HG03354 (cell line): ENCODE results near the gene ZNF766.
"Not testable (repeated sequence)": the region's sequence is repeated elsewhere in the genome, so short reads cannot be mapped to it uniquely, and the experiment has no call there.

Source experiments
- ATAC-seq: cut with Tn5 transposase; IDR thresholded peaks from one replicate; pipeline ENCODE4 v1.9.1; 2021; ENCODE audit warnings: mild to moderate bottlenecking; ENCODE audit not compliant: unreplicated experiment, poor library complexity, severe bottlenecking

ZNF766 gene

DNA sequence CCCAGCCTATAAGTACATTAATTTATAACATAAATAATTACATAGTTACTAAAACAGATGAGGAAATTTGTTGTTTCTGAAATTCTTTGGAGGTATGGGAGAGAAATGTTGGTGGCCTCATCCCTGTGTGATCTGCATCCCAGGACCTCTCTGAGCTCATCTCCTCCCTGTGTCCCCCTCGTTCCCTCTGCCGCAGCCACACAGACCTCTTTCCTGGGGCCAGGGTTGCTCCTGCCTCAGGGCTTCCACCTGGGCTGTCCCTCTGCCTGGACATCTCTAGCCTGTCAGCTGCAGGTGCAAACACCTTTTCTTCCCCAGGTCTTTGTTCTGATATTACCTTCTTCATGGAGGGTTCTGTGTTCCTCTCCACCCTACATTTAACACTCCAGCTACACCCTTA lies 3.9 kb downstream of the ZNF766 start:
- no peak for ATAC-seq

GRCh38 chr19:52274191-52274590 lies 4.8 kb downstream of the ZNF766 start:
- ATAC-seq, result no peak

GRCh38 chr19:52275988-52276387 lies 6.6 kb downstream of the ZNF766 start:
- no peak for ATAC-seq

DNA sequence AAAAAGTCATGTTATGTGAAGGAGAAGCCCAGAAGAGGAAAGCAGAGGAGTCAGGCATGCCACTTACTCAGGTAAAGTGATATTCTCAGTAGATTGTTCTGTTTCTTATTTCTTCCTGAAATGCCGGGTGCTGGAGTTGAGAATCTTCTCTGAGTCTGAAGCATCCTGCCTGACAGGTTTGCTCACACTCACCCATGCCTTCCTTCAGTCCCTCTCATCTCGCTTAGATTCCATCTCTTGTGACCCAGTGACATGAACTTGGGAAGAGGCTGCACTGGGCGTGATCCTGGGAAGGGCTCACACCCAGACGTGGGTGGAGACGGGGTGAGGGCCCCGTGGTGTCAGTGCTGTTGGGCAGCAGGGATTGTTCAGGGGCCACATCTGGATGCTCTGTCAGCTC lies 8.1 kb downstream of the ZNF766 start:
- ATAC-seq, result no peak

DNA sequence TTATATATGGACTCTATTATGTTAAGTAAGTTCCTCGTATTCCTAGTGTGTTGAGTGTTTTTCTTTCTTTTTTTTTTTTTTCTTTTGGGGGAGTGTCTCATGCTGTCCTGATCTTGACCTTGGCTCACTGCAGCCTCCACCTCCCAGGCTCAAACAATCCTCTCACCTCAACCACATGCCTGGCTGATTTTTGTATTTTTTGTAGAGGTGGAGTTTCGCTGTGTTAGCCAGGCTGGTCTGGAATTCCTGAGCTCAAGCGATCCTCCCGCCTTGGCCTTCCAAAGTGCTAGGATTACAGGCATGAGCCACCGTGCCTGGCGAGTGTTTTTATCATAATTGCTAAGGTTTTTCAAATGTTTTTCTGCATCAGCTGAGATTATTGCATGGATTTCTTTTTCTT lies 16.9 kb downstream of the ZNF766 start:
- no peak for ATAC-seq

DNA sequence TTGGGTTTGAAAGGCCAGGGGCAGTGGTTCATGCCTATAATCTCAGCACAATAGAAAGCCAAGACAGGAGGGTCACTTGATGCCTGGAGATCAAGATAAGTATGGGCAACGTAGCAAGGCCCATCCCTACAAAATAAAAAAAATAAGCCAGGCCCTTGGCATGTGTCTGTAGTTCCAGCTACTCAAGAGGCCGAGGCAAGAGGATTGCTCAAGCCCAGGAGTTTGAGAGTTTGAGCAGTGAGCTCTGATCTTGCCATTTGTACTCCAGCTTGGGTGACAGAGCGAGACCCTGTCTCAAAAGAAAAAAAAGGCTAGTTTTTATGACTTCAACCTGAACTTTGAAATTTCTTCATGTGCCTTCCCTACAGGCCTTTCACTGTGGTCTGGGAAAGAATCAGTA lies 22.4 kb downstream of the ZNF766 start:
- ATAC-seq, result no peak

GRCh38 chr19:52292946-52293345 lies 23.6 kb downstream of the ZNF766 start:
- not testable (repeated sequence) for ATAC-seq

- ATAC-seq, result peak; percentile 5
These were observed 27.0 kb downstream of the ZNF766 start for GRCh38 chr19:52296400-52296772.

GRCh38 chr19:52296773-52297600 lies 27.6 kb downstream of the ZNF766 start, which contains the start of gene ZNF480:
TSS of gene ZNF480 (plus strand) at chr19:52297169. CDS start at chr19:52300413, 3,244 bp downstream.
- peak; percentile 72 for ATAC-seq

DNA sequence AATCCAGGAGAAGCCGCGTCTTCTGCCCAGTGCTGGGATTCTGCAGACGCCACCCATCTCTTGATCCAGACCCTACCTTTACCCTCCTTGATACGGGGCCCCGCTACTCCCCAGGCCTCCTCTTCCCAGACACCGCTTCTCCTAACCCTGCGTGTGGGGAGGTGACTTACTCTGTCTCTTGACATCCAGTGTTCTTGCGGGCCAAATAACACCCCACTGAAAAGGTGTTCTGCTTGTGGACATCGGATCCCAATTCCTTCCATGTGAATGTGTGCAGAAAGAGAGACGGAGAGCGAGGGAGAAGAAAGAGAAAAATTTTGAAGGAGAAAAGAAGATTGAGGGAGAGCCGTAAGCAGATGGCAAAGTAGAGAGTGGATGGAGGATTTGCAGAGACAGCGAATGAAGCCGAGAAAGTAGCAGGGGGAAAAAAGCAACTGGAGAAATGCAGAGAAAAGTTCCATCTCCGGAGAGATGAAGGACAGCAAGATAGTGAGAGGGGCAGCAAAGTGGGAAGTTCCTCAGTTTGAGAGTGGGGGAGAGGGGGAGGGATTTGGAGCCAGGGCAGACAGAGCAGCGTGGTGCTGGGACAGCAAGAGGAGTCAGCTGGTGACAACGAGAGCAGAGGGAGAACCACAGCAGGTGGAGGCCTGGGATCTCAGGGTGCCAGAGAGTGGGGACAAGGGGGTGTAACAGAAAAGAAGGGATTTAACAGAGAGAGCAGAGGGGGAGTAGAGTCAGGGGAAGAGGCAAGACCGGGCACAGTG lies 28.4 kb downstream of the ZNF766 start:
- ATAC-seq, result peak; percentile 39

DNA sequence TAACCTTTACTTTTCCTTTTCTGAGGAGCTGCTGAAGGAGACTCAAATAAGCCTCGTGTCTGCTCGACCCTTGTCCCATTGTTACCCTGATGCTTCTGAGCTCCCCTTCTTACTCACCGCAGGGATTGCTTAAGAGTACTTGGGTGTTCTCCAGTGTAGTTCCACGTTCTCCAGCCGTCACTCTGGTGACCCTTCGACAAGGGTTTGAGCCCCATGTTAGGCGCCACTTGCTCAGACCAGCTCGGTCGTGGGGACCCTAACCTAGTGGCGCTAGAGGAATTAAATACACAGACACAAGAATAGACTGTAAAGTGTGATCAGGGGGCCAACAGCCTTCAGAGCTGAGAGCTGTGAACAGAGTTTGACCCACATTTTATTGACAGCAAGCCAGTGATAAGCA lies 37.9 kb downstream of the ZNF766 start:
- no peak for ATAC-seq

DNA sequence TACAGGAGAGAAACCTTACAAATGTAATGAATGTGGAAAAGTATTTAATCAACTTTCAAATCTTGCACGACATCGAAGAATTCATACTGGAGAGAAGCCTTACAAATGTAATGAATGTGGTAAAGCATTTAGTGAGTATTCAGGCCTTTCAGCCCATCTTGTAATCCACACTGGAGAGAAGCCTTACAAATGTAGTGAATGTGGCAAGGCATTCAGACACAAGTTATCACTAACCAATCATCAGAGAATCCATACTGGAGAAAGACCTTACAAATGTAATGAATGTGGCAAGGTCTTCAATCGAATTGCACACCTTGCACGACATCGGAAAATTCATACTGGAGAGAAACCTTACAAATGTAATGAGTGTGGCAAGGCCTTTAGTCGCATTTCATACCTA lies 53.0 kb downstream of the ZNF766 start:
- no peak for ATAC-seq

- ATAC-seq, result no peak
These were observed 62.4 kb downstream of the ZNF766 start for GRCh38 chr19:52331757-52332156.

GRCh38 chr19:52335768-52336116 lies 66.4 kb downstream of the ZNF766 start:
- no peak for ATAC-seq

DNA sequence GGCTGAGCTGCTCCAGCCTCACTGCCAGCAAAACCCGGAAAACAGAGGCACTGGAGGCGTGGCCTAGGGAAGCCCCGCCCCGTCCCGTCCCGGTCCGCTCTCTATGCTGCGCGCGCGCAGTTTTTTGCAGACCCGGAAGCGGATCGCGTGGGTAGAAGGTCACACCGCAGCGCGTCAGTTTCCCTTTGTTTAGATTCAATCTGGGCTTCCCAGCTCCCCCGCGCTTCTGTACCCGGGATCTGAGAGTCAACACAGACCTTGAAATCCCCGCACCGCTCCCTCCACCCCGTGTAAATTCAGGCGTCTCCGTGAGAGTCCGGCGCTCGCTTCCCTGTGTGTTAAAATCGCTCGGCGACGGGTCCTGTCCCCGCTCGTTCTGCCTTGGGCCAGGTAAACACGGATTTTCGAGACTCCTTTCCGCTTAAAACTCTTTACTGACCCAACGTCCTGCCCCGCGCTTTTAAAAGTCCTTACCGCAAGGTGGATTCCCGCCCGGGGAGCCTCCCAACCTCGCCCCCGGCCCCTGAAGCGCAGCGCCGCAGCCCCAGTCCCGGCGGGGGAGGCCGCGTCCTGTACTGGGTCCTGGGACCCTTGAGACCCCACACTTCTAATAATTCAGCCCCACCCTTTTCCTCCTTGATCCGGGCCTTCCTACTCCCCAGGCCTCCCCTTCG lies 66.9 kb downstream of the ZNF766 start, which contains the start of gene ZNF610:
Gene ZNF610 (plus strand): TSS at position 127 of the 674 bp plus-strand sequence. CDS start 12,930 bp downstream, outside the sequence.
- peak; percentile 83 for ATAC-seq

DNA sequence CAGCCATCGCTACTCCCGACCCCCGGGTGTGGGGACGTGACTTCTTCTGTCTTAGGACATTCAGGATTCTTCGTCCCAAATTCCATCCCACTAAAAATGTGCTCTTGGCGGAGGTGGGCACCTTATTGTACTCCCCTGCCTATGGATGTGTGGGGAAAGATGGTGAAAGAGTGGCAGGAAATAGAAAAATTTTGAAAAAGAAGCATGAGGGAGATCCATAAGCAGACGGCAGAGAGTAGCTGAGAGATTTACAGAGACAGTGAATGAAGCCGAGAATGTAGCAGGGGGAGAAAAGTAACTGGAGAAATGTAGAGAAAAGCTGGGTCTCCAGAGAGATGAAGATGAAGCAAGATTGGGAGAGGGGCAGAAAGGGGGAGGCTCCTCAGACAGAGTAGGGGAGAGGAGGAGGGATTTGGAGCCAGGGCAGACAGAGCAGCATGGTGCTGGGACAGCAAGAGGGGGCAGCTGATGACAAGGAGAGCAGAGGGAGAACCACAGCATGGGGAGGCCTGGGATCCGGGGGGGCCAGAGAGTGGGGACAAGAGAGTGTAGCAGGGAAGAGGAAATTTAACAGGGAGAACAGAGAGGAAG lies 67.5 kb downstream of the ZNF766 start:
- no peak for ATAC-seq

GRCh38 chr19:52339022-52339421 lies 69.6 kb downstream of the ZNF766 start:
- ATAC-seq, result not testable (repeated sequence)

DNA sequence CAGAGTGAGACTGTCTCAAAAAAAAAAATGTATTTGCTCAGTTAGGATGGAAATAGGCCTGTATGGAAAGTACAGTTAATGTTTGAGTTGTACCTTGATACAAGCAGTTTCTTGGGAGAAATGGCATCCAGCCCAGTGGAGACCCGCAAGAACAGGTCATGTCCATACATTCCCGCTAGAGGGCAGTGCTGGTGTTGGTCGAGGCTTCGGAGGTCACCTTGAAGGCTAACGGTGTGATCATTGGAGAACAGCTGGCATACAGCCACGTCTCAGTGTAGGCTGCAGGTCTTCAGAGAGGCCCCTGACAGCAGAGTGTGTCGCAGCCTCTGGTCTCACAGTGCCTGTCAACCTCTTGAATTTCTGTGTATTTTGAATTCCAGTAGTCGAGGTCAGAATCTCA lies 74.2 kb downstream of the ZNF766 start:
- no peak for ATAC-seq

DNA sequence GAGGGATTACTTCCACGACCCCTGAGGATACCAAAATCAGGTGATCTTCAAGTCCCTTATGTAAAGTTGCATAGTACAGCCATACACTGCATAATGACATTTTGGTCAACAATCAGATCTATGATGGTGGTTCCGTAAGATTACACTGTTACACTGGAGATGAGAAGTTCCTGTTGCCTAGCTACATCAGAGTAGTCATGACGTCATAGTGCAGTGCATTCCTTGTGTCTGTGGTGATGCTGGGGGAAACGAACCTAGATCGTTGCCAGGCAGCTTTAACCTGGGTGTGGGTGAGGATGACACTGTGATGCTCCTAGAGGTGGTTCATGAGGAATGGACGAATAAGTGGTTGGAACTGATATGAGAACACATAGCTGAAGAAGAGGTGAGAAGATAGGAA lies 75.8 kb downstream of the ZNF766 start:
- no peak for ATAC-seq
